ENCODE measurements around the gene PLXNA2.

GRCh38 chr1:208122612-208123358 is 121.4 kb downstream of the PLXNA2 start:
- TF ChIP-seq CTCF (IDR thresholded peaks at IDR 0.05; ENCODE audit: insufficient read depth, low read depth, low read length): no peak
- no peak for TF ChIP-seq EZH2 (IDR thresholded peaks at IDR 0.05; ENCODE audit: insufficient read depth, low read length)

Data from astrocyte (in vitro differentiated cells and primary cell).